Stimulated activated CD8-positive, alpha-beta memory T cell treated with anti-CD3 and anti-CD28 coated beads, Interleukin-15, amount 100 ng/mL, for 1 hour (primary cell): ENCODE data around the gene ITPR1.

ENCODE experiments used
- DNase-seq: peaks from one replicate; pipeline ENCODE4 v3.0.0-alpha.2; 2020; ENCODE audit warnings: low read depth

Gene ITPR1

DNA sequence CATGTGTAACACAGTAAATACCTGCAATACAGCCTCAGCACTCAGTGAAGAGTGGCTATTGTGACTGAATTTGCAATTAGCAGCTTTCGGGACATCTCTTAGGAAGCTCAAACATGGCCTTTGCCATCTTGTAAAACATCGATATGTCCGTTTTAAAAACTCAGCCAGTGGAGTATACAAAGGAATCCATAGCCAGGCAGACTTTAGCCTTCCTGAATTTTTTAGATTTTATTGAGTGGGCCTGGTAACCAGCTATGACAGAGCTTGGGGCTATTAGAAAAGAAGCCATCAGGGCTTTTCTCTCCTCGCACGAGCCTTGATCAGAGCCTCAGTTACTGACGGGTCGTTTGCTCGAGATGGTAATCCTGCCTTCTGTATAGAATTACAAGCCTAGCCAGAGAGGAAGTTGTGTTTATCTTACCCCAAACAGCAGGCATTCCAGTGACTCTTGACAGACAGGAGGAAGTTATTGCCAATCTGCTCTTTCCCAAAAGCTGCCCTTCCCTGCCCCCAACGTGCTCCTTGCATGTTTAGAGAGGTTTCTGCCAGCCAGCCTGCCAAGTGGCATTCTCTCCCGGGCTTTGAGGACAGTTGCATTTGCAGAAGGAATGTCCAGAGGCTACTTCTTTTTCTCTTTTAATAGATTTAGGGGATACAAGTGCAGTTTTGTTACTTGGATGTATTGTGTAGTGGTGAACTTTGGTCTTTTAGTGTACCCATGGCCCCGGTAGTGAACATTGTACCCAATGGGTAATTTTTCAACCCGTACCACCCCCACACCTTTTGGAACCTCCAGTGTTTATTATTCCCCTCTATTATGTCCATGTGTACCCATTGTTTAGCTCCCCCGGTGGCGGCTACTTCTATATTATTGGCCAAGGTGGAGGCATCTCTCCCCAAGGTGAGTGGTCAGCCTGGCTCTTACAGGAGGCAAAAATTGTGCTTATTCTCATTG is 40.6 kb downstream of the ITPR1 start:
- no peak for DNase-seq

GRCh38 chr3:4534906-4535305 is 41.8 kb downstream of the ITPR1 start:
- no peak for DNase-seq

GRCh38 chr3:4536260-4536659 is 43.1 kb downstream of the ITPR1 start:
- no peak for DNase-seq

DNA sequence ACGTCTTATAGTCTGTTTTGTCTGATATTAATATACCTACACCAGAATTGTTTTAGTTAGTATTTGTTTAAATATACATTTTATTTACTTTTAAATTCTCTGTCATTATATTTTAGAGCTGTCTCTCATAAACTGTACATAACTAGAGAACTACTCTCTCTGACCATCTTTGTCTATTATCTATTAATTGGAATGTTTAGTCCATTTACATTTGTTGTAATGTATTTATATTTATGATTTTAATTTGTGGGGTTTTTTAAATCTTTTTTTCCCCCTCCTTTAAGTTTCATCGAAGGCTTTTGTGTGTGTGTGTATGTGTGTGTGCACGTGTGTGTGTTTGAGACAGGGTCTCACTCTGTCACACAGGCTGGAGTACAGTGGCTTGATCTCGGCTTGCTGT is 47.1 kb downstream of the ITPR1 start:
- DNase-seq, result no peak

- no peak for DNase-seq
Observed at GRCh38 chr3:4543110-4543509, 50.0 kb downstream of the ITPR1 start.

- DNase-seq, result no peak
Observed at GRCh38 chr3:4546346-4547178, 53.4 kb downstream of the ITPR1 start.

DNA sequence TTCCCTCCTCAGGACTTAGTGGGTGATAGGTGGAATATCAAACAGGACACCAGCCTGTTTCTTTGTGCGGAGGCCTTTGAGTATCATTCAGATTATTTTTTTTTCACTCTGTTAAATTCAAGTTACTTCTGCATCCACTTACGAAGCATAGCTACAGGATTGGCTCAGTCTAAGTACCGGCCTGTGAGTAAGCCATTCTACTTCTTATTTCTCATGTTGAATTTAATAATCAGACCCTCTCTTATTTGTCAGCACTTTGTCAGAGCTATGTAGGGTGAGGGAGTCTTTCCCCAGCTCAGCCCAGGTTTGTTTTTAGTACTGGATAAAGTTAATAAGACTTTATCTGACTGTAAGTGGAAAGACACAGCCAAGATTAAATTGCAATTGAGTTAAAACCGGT is 54.7 kb downstream of the ITPR1 start:
- DNase-seq, result no peak

- no peak for DNase-seq
Observed at GRCh38 chr3:4548356-4548755, 55.2 kb downstream of the ITPR1 start.

DNA sequence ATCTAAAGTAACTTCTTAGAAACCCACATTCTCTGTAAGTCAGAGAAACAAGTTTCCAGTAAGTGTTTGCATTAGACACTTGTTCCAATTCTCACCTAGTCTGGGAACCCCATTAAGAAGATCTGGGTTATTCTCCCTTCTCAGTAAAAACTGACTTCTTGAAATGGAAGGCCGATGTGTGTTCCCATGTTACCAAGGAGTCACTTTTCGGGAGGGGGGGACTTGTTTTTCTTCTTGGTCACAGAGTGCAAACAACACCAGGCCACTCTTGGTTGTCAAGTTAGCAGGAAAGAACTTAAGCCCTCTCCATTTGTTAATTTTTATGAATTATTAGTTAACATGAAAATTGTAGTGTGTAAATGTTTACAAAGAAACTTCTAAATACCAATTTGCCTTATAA is 55.6 kb downstream of the ITPR1 start:
- no peak for DNase-seq

DNA sequence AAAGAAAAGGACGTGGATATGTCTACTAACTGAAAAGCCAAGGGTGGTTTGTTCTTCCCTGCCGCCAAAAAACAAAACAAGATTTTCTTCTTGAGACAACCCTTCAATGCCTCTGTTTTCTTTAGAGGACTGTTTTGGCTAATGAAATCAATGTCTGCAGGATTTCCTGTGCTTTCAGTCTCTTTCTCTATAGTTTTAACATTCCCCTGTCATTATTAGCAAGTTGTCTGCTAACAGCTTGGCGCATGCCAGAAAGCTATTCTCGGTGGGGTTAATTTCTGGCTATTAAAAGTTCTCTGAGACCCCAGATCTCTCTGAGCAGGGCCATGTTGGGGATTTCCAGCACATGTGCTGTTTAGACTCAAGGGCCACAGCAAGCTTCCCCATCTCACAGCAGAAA is 56.7 kb downstream of the ITPR1 start:
- no peak for DNase-seq

- no peak for DNase-seq
Observed at GRCh38 chr3:4551051-4551711, 58.0 kb downstream of the ITPR1 start.

DNA sequence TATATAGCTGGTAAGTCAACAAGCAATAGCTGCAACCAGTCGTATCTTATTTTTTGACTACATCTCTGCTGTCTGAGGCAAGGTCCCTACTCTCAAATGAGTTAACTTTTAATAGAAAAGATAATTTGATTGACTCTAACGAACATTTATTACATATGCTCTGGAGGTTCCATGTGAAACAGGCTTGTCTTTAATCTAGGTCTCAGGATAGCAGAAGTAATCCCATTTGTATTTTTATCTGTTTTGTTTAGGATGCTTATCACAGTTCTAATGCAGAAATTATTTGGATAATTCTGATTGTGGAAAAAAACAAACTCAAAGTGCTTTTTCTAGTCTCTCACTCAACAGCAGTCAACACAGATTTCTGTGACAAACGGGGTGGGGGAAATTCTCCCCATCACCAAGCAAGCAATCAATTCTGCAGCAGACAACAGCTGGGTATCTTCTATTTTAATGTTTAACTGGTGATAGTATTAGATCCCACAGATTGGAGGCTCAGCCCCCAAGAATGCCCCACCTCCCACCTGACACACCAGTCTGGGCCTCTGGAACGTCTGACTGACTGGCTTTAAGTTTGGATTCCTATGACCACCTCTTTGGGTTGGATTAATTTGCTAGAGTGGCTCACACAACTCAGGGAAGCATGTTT is 58.8 kb downstream of the ITPR1 start:
- no peak for DNase-seq

DNA sequence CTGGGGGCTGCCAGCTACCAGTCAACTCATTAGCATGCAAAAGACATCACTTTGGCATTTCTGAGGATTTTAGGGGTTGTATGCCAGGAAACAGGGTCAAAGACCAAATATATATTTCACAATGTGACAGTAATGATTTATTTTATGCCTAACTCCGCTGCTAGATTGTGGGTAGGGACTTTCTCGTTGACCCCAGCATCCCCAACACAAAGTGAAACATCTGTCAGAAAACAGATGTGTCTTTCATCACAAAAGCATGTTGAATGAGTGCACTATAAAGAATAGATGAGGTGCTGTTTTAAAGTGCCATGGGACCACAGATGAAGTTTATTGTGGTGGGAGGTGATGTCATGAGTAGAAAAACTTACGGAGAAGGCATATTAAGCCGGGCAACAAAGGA is 59.7 kb downstream of the ITPR1 start:
- DNase-seq, result no peak

GRCh38 chr3:4561661-4562060 is 68.5 kb downstream of the ITPR1 start:
- DNase-seq, result no peak

DNA sequence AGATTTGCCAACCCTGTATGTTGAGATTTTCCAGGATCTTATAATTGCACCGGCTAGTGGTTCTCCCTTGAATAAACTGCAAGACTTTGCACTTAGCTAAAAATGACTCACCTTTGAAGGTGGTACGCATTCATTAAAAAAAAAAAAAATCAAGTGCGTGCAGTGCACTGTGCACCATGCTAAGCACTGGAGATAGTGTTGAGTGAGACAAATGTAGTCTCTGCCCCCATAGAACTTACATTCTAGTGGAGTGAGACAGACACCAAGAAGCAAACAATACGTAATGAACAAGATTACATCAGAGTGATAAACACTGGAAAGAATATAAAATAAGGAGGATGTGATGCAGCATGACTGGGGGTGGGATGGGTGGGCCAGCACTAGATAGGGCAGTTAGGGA is 69.4 kb downstream of the ITPR1 start:
- DNase-seq, result no peak

DNA sequence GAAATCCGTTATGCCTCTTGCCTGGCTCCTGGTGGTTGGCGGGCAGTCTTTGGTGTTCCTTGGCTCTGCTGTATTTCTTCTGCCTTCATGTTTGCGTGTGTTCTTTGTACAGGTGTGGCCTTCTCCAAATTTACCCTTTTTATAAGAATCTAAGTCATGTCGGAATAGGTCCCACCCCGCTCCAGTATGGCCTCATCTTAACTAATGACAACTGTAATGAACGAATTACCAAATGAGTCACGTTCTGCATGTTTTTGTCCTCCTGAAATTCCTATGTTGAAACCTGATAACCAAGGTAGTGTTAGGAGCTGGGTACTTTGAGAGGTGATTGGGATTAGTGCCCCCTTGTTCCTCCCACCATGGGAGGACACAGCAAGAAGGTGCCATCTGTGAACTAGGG is 71.1 kb downstream of the ITPR1 start:
- DNase-seq, result no peak

- no peak for DNase-seq
Observed at GRCh38 chr3:4564928-4565586, 71.9 kb downstream of the ITPR1 start.

DNA sequence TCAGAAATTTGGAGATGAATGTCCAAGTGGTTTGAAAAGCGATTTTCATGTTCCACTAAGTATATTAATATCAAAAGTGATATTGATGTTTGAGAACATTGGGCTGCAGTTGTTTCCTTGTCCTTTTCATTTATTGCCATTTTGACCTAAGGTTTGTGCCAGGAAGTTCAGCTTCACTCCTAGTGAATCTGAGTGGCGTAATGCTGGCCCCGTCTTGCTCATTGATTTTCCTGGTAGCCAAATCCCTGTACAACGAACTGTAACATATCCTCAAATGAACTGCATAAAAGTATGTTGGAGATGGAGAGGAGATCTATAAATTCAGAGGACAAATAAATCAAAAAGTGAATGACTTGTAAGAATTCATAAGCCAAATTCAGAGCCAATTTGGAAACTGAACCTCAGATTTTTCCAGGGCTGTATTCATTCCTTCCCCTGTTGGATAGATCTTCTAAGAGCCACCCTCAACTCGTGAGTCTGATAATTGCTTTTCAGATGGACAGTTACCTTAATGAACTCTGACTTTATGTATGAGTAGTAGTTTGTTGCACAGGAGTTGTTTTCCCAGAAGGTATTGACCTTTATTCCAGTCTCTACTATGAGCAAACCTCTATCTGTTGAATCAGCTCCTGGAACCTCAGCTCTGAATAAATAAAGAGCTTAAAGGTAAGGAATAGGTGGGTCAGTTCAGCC is 72.8 kb downstream of the ITPR1 start:
- DNase-seq, result no peak

DNA sequence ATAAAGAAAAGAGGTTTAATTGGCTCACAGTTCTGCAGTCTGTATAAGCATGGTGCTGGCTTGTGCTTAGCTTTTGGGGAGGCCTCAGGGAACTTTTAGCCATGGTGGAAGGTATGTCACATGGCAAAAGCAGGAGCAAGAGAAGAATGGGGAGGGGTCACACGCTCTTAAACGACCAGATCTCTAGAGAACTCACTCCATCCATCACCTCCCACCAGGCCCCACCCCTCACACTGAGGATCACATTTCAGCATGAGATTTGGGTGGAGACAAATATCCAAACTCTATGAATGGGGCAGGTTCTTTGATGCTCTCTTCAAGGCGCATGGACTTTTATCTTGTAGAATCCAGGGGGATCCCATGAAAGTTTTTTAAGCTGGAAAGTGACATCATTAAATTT is 75.7 kb downstream of the ITPR1 start:
- DNase-seq, result no peak

DNA sequence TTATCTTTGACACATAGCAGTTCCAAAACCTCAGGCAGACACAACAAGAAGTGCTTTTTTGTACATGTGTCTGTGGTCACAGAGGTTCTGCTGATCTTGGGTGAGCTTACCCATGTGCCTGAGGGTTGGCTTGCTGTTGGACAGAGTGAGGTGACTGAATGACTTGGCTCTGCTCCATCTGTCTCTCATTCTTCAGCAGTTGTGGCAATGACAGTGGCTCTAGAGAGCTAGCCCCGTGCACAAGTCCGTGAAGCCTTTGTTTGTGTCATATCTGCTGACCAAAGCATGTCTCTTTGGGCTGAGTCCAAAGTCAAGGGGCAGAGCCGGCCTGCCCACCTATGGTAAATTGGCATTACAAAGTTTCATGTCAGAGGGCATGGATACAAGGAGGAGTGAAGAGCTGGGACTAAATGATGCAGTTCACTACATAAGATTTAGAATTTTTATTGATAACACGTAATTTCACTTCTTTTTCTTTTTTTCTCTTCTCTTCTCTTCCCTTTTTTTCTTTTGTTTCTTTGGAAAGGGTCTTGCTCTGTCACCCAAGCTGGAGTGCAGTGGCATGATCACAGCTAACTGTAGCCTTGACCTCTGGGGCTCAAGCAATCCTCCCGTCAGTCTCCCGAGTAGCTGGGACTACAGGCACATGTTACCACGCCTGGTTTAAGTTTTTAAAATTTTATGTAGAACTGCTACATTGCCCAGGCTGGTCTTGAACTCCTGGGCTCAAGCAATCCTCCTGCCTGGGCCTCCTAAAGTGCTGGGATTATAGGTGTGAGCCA is 77.9 kb downstream of the ITPR1 start:
- DNase-seq, result no peak
